Measurements from ENCODE around the gene SPTBN1. TPM values are rescaled to one million over a fixed set of nuclear protein-coding genes. Genes with fewer than 3 reads are reported as not detected.

Gene SPTBN1
- total RNA-seq, 2 experiments from 2014 or later = 82.9 to 109 TPM

- Mint-ChIP-seq H3K27ac (peak overlapping the region; percentile 88), H3K27me3 (no peaks in the 10 kb centered on the region), H3K4me1 (peaks cover 58% of the 10 kb centered on the region), H3K36me3 (peaks cover 36% of the 10 kb centered on the region), H3K9me3 (ENCODE audit: low read depth) (no peaks in the 10 kb centered on the region), H3K4me3 (no peak overlapping the region)
- CTCF ChIA-PET = interaction anchor here (0.6 to 2.9 kb wide), 8 partner anchors 16 to 490 kb away, joined by 3 to 8 read pairs (median 4); no protein-coding TSS in a partner anchor
- ATAC-seq (peak; percentile 38), DNase-seq (peak; percentile 54)
Measured at GRCh38 chr2:54597153-54597848, 141.2 kb downstream of the SPTBN1 start.

GRCh38 chr2:54598347-54599325 is 142.5 kb downstream of the SPTBN1 start:
- no peaks in the 10 kb centered on the region for H3K9me3 Mint-ChIP-seq (ENCODE audit: low read depth)
- no peaks in the 10 kb centered on the region for H3K27me3 Mint-ChIP-seq
- H3K4me3 Mint-ChIP-seq = no peak overlapping the region
- H3K36me3 Mint-ChIP-seq = peaks cover 35% of the 10 kb centered on the region
- peaks cover 70% of the 10 kb centered on the region for H3K4me1 Mint-ChIP-seq
- ATAC-seq = no peak
- DNase-seq = no peak
- H3K27ac Mint-ChIP-seq = no peak overlapping the region
- CTCF ChIA-PET = interaction anchor here (1.3 to 2.9 kb wide), 3 partner anchors 17 to 23 kb away, joined by 3 to 8 read pairs (median 5); no protein-coding TSS in a partner anchor

- Mint-ChIP-seq H3K4me3 (no peak overlapping the region), H3K9me3 (ENCODE audit: low read depth) (no peaks in the 10 kb centered on the region), H3K27ac (no peak overlapping the region), H3K36me3 (peaks cover 35% of the 10 kb centered on the region), H3K4me1 (peaks cover 72% of the 10 kb centered on the region), H3K27me3 (no peaks in the 10 kb centered on the region)
- CTCF ChIA-PET = no interaction called here
- no peak for ATAC-seq
- DNase-seq = no peak
Measured at GRCh38 chr2:54599326-54599710, 143.2 kb downstream of the SPTBN1 start.

GRCh38 chr2:54599914-54600313 is 143.8 kb downstream of the SPTBN1 start:
- Mint-ChIP-seq H3K27me3 (no peaks in the 10 kb centered on the region), H3K4me1 (peaks cover 77% of the 10 kb centered on the region), H3K27ac (no peak overlapping the region), H3K4me3 (no peak overlapping the region), H3K36me3 (peaks cover 35% of the 10 kb centered on the region), H3K9me3 (ENCODE audit: low read depth) (no peaks in the 10 kb centered on the region)
- DNase-seq (no peak), ATAC-seq (no peak)
- CTCF ChIA-PET = interaction anchor here (0.7 to 1.0 kb wide), 2 partner anchors 11 to 58 kb away, joined by 3 read pairs; no protein-coding TSS in a partner anchor

- Mint-ChIP-seq H3K4me1 (peaks cover 82% of the 10 kb centered on the region), H3K27me3 (no peaks in the 10 kb centered on the region), H3K27ac (no peak overlapping the region), H3K4me3 (no peak overlapping the region), H3K36me3 (peaks cover 31% of the 10 kb centered on the region), H3K9me3 (ENCODE audit: low read depth) (no peaks in the 10 kb centered on the region)
- CTCF ChIA-PET = interaction anchor here (0.8 to 1.7 kb wide), 3 partner anchors 24 to 78 kb away, joined by 3 to 4 read pairs (median 3); no protein-coding TSS in a partner anchor
- ATAC-seq (no peak), DNase-seq (no peak)
Measured at GRCh38 chr2:54601339-54601738, 145.2 kb downstream of the SPTBN1 start.

- Mint-ChIP-seq H3K27me3 (no peaks in the 10 kb centered on the region), H3K4me3 (no peak overlapping the region)
Measured at GRCh38 chr2:54602736-54603322, 146.7 kb downstream of the SPTBN1 start.

GRCh38 chr2:54603357-54603756 is 147.2 kb downstream of the SPTBN1 start:
- Mint-ChIP-seq H3K9me3 (ENCODE audit: low read depth) (no peaks in the 10 kb centered on the region), H3K36me3 (peaks cover 28% of the 10 kb centered on the region), H3K4me1 (peaks cover 69% of the 10 kb centered on the region), H3K4me3 (no peak overlapping the region), H3K27me3 (no peaks in the 10 kb centered on the region), H3K27ac (no peak overlapping the region)
- CTCF ChIA-PET = interaction anchor here (1.0 to 2.3 kb wide), 4 partner anchors 14 to 81 kb away, joined by 3 to 8 read pairs (median 4); no protein-coding TSS in a partner anchor
- DNase-seq (no peak), ATAC-seq (no peak)

More at GRCh38 chr2:54602736-54603322, 146.7 kb downstream of the SPTBN1 start:
- DNase-seq (no peak), ATAC-seq (no peak)
- Mint-ChIP-seq H3K27ac (peak overlapping the region; percentile 42), H3K9me3 (ENCODE audit: low read depth) (no peaks in the 10 kb centered on the region), H3K4me1 (peaks cover 74% of the 10 kb centered on the region), H3K36me3 (peaks cover 29% of the 10 kb centered on the region)
- CTCF ChIA-PET = interaction anchor here (1.1 to 1.3 kb wide), 2 partner anchors 14 to 49 kb away, joined by 3 to 4 read pairs; no protein-coding TSS in a partner anchor

GRCh38 chr2:54603796-54604195 is 147.7 kb downstream of the SPTBN1 start:
- no peak overlapping the region for H3K27ac Mint-ChIP-seq
- peaks cover 66% of the 10 kb centered on the region for H3K4me1 Mint-ChIP-seq
- H3K9me3 Mint-ChIP-seq (ENCODE audit: low read depth) = no peaks in the 10 kb centered on the region
- CTCF ChIA-PET = interaction anchor here (1.0 to 2.3 kb wide), 5 partner anchors 15 to 81 kb away, joined by 3 to 8 read pairs (median 3); no protein-coding TSS in a partner anchor
- peaks cover 26% of the 10 kb centered on the region for H3K36me3 Mint-ChIP-seq
- ATAC-seq (no peak), DNase-seq (no peak)
- no peak overlapping the region for H3K4me3 Mint-ChIP-seq
- no peaks in the 10 kb centered on the region for H3K27me3 Mint-ChIP-seq

GRCh38 chr2:54604871-54605270 is 148.7 kb downstream of the SPTBN1 start:
- Mint-ChIP-seq H3K4me3 (no peak overlapping the region), H3K4me1 (peaks cover 65% of the 10 kb centered on the region), H3K27ac (no peak overlapping the region), H3K36me3 (peaks cover 17% of the 10 kb centered on the region), H3K9me3 (ENCODE audit: low read depth) (no peaks in the 10 kb centered on the region), H3K27me3 (no peaks in the 10 kb centered on the region)
- DNase-seq (no peak), ATAC-seq (no peak)
- CTCF ChIA-PET = interaction anchor here (0.9 to 2.3 kb wide), 3 partner anchors 47 to 82 kb away, joined by 3 to 8 read pairs (median 3); no protein-coding TSS in a partner anchor

- DNase-seq = no peak
- H3K9me3 Mint-ChIP-seq (ENCODE audit: low read depth) = no peaks in the 10 kb centered on the region
- no peak overlapping the region for H3K4me3 Mint-ChIP-seq
- ATAC-seq = no peak
- H3K4me1 Mint-ChIP-seq = peaks cover 65% of the 10 kb centered on the region
- no peaks in the 10 kb centered on the region for H3K27me3 Mint-ChIP-seq
- H3K27ac Mint-ChIP-seq = no peak overlapping the region
- CTCF ChIA-PET = interaction anchor here (0.6 to 2.3 kb wide), 3 partner anchors 37 to 83 kb away, joined by 3 to 8 read pairs (median 3); no protein-coding TSS in a partner anchor
- peaks cover 11% of the 10 kb centered on the region for H3K36me3 Mint-ChIP-seq
Measured at GRCh38 chr2:54605836-54606235, 149.7 kb downstream of the SPTBN1 start.

GRCh38 chr2:54606393-54606958 is 150.3 kb downstream of the SPTBN1 start:
- CTCF ChIA-PET = interaction anchor here (0.6 to 0.8 kb wide), 3 partner anchors 37 to 492 kb away, joined by 3 read pairs; no protein-coding TSS in a partner anchor
- no peaks in the 10 kb centered on the region for H3K27me3 Mint-ChIP-seq
- DNase-seq = no peak

GRCh38 chr2:54608224-54608623 is 152.1 kb downstream of the SPTBN1 start:
- CTCF ChIA-PET = interaction anchor here (0.7 kb wide), 1 partner anchor 50 kb away, joined by 3 read pairs; no protein-coding TSS in a partner anchor
- DNase-seq (no peak), ATAC-seq (no peak)
- Mint-ChIP-seq H3K4me3 (no peak overlapping the region), H3K27me3 (no peaks in the 10 kb centered on the region), H3K27ac (no peak overlapping the region), H3K36me3 (peaks cover 15% of the 10 kb centered on the region), H3K4me1 (peaks cover 44% of the 10 kb centered on the region), H3K9me3 (ENCODE audit: low read depth) (no peaks in the 10 kb centered on the region)

More at GRCh38 chr2:54606393-54606958, 150.3 kb downstream of the SPTBN1 start:
- Mint-ChIP-seq H3K4me1 (peaks cover 58% of the 10 kb centered on the region), H3K27ac (no peak overlapping the region), H3K4me3 (no peak overlapping the region), H3K9me3 (ENCODE audit: low read depth) (no peaks in the 10 kb centered on the region), H3K36me3 (peaks cover 7% of the 10 kb centered on the region)
- no peak for ATAC-seq

Data from activated CD8-positive, alpha-beta memory T cell treated with anti-CD3 and anti-CD28 coated beads, Interleukin-2, amount 10 ng/mL, durations not matched to agents 7 days and 5 days (primary cell).